Neural crest cell (in vitro differentiated cells): ENCODE results near the gene TCP11. TPM values are rescaled to one million over a fixed set of nuclear protein-coding genes. Genes with fewer than 3 reads are reported as not detected.
"Not testable (repeated sequence)": the region's sequence is repeated elsewhere in the genome, so short reads cannot be mapped to it uniquely, and the experiment has no call there.

ENCODE experiments used
- DNase-seq: peaks from one replicate; pipeline ENCODE4 v3.0.0; 2021; ENCODE audit warnings: low read depth, mixed read lengths, low spot score
- H3K27ac Mint-ChIP-seq: one replicate; pipeline ENCODE4 v1.8.0; 2021; ENCODE audit warnings: mild to moderate bottlenecking, mixed read lengths; ENCODE audit not compliant: unreplicated experiment
- H3K27me3 Mint-ChIP-seq: 2 replicates; pipeline ENCODE4 v1.8.0; 2021; ENCODE audit warnings: low read depth, mild to moderate bottlenecking, mixed read lengths
- H3K36me3 Mint-ChIP-seq: 2 replicates; pipeline ENCODE4 v1.8.0; 2021; ENCODE audit warnings: low read depth, mild to moderate bottlenecking, mixed read lengths
- H3K4me1 Mint-ChIP-seq: 2 replicates; pipeline ENCODE4 v1.8.0; 2021; ENCODE audit warnings: mixed read lengths
- H3K4me3 Mint-ChIP-seq: one replicate; pipeline ENCODE4 v1.8.0; 2021; ENCODE audit warnings: mild to moderate bottlenecking, mixed read lengths
- H3K9me3 Mint-ChIP-seq: 2 replicates; pipeline ENCODE4 v1.8.0; 2021; ENCODE audit warnings: mixed read lengths
- CTCF ChIP-seq: fragments of 200-600 bp; sonication (generic); conservative IDR thresholded peaks from 2 replicates; pipeline ENCODE4 v1.5.0; 2021; ENCODE audit warnings: antibody characterized with exemption, mild to moderate bottlenecking
- total RNA-seq: library from RNA; stranded (reverse); gene quantifications from 2 replicates; pipeline ENCODE4 v1.2.1, GENCODE V29; 2021

The TCP11 gene
- total RNA-seq, 1 donor from 2014 or later: not detected

GRCh38 chr6:35140639-35141006 is 516 bp downstream of the TCP11 start:
- H3K27me3 Mint-ChIP-seq: no peaks in the 10 kb centered on the region
- H3K9me3 Mint-ChIP-seq: no peaks in the 10 kb centered on the region
- no peak overlapping the region for H3K4me3 Mint-ChIP-seq
- no peak for DNase-seq
- TF ChIP-seq CTCF: no peak
- no peaks in the 10 kb centered on the region for H3K36me3 Mint-ChIP-seq
- H3K27ac Mint-ChIP-seq: peak overlapping the region; percentile 16
- peaks cover 10% of the 10 kb centered on the region for H3K4me1 Mint-ChIP-seq

GRCh38 chr6:35139924-35140638 is 1.1 kb downstream of the TCP11 start:
- H3K36me3 Mint-ChIP-seq: no peaks in the 10 kb centered on the region
- peak; percentile 55 for DNase-seq
- H3K27ac Mint-ChIP-seq: peak overlapping the region; percentile 16
- peak; percentile 98 for TF ChIP-seq CTCF
- H3K4me1 Mint-ChIP-seq: peaks cover 8% of the 10 kb centered on the region
- no peak overlapping the region for H3K4me3 Mint-ChIP-seq
- no peaks in the 10 kb centered on the region for H3K27me3 Mint-ChIP-seq
- no peaks in the 10 kb centered on the region for H3K9me3 Mint-ChIP-seq

- Mint-ChIP-seq H3K27me3 (no peaks in the 10 kb centered on the region), H3K27ac (no peak overlapping the region), H3K4me1 (peaks cover 8% of the 10 kb centered on the region), H3K9me3 (no peaks in the 10 kb centered on the region), H3K4me3 (no peak overlapping the region), H3K36me3 (no peaks in the 10 kb centered on the region)
- no peak for DNase-seq
- no peak for TF ChIP-seq CTCF
Observed at GRCh38 chr6:35139470-35139869, 1.7 kb downstream of the TCP11 start.

GRCh38 chr6:35138191-35138590 is 2.9 kb downstream of the TCP11 start:
- H3K27ac Mint-ChIP-seq, H3K27me3 Mint-ChIP-seq, H3K4me3 Mint-ChIP-seq, DNase-seq, H3K4me1 Mint-ChIP-seq, H3K9me3 Mint-ChIP-seq, H3K36me3 Mint-ChIP-seq: not testable (repeated sequence)

- Mint-ChIP-seq H3K4me1 (peaks cover 8% of the 10 kb centered on the region), H3K36me3 (no peaks in the 10 kb centered on the region), H3K4me3 (no peak overlapping the region), H3K27me3 (no peaks in the 10 kb centered on the region), H3K9me3 (no peaks in the 10 kb centered on the region), H3K27ac (no peak overlapping the region)
- no peak for DNase-seq
- TF ChIP-seq CTCF: no peak
Observed at GRCh38 chr6:35136185-35136584, 5.0 kb downstream of the TCP11 start.

GRCh38 chr6:35128496-35128895 is 12.6 kb downstream of the TCP11 start:
- TF ChIP-seq CTCF: no peak
- Mint-ChIP-seq H3K4me1 (no peaks in the 10 kb centered on the region), H3K27me3 (no peaks in the 10 kb centered on the region), H3K27ac (no peak overlapping the region), H3K9me3 (no peaks in the 10 kb centered on the region), H3K36me3 (no peaks in the 10 kb centered on the region), H3K4me3 (no peak overlapping the region)
- DNase-seq: no peak
